Endothelial cell of umbilical vein (primary cell): ENCODE results near the gene TYSND1. TPM values are rescaled to one million over a fixed set of nuclear protein-coding genes. Genes with fewer than 3 reads are reported as not detected.
A peak's percentile ranks its signal among the peaks of the same experiment; 100 is the strongest.

ENCODE experiments used
- BruUV-seq: library from RNA; stranded (reverse); fragments of 400-500 nt; replicated peaks from 2 replicates; lab custom pipeline; 2021; lab: Mats Ljungman, UMichigan
- CTCF ChIA-PET: fragments of 300-600, 350-600 bp; sonication (Branson Sonifier 250); formaldehyde crosslinking; loops from one replicate; lab custom pipeline; 2021; ENCODE audit warnings: antibody characterized with exemption, inconsistent platforms; lab: Charles Lee
- POLR2A ChIA-PET: fragments of 300-600, 350-600 bp; sonication (Branson Sonifier 250); formaldehyde crosslinking; loops from one replicate; lab custom pipeline; 2021; ENCODE audit warnings: antibody characterized with exemption, inconsistent platforms; lab: Charles Lee
- DNase-seq: peaks from one replicate; pipeline ENCODE4 v3.0.0-alpha.2; 2011; ENCODE audit warnings: low read depth, low spot score
- FAIRE-seq: peaks from 2 replicates; lab custom pipeline; 2011; peaks lifted over from hg19 to GRCh38; lab: Jason Lieb, UNC
- H2AFZ ChIP-seq: 2 replicates; pipeline ENCODE4 v1.6.0; 2012; ENCODE audit warnings: low read depth, low read length, control low read depth, inconsistent platforms
- H3K27ac ChIP-seq: 2 replicates; pipeline ENCODE4 v1.5.1; 2011; ENCODE audit warnings: low read depth, mild to moderate bottlenecking, control low read depth, low read length, moderate library complexity; ENCODE audit not compliant: insufficient read depth
- H3K27me3 ChIP-seq, 2 experiments: 2 replicates each; pipeline versions ENCODE4 v1.6.0 to v1.6.1; 2011; ENCODE audit warnings: low read length in 2 of 2, mixed read lengths in 1 of 2; ENCODE audit not compliant: control insufficient read depth in 2 of 2, insufficient read depth in 2 of 2
- H3K36me3 ChIP-seq, 2 experiments: 2 replicates in 1 of 2; 3 replicates in 1 of 2; pipeline ENCODE4 v1.5.1; 2011; ENCODE audit warnings: low read length in 2 of 2, mild to moderate bottlenecking in 1 of 2, moderate library complexity in 1 of 2; ENCODE audit not compliant: control insufficient read depth in 2 of 2, insufficient read depth in 2 of 2; ENCODE audit errors: extremely low read depth in 1 of 2
- H3K4me1 ChIP-seq: 3 replicates; pipeline ENCODE4 v1.5.1; 2011; ENCODE audit warnings: mild to moderate bottlenecking, low read length; ENCODE audit not compliant: control insufficient read depth, insufficient read depth; ENCODE audit errors: extremely low read depth
- H3K4me2 ChIP-seq: 2 replicates; pipeline ENCODE4 v1.6.1; 2011; ENCODE audit warnings: low read length, control low read depth, mixed read lengths; ENCODE audit not compliant: insufficient read depth
- H3K4me3 ChIP-seq, 3 experiments: fragments of 200-600 bp in 1 of 3; sonication (generic), shearing (Covaris generic) in 1 of 3; replicated peaks in 1 of 3; 2 replicates each; pipeline ENCODE4 v1.5.1; 2011 to 2016; ENCODE audit warnings: control low read depth in 3 of 3, low read length in 3 of 3, mild to moderate bottlenecking in 2 of 3, inconsistent platforms in 1 of 3, low read depth in 1 of 3, moderate library complexity in 1 of 3; ENCODE audit not compliant: insufficient read depth in 1 of 3
- H3K79me2 ChIP-seq: 2 replicates; pipeline ENCODE4 v1.6.0; 2012; ENCODE audit warnings: low read length, inconsistent platforms; ENCODE audit not compliant: control insufficient read depth, insufficient read depth
- H3K9ac ChIP-seq: replicated peaks from 2 replicates; pipeline ENCODE3; 2011; ENCODE audit warnings: low read length, control low read depth; ENCODE audit not compliant: insufficient read depth; ENCODE audit errors: extremely low read depth
- H3K9me1 ChIP-seq: replicated peaks from 3 replicates; pipeline ENCODE4 v1.6.0; 2011; ENCODE audit warnings: mild to moderate bottlenecking, low read length; ENCODE audit not compliant: control insufficient read depth, insufficient read depth; ENCODE audit errors: extremely low read depth
- H3K9me3 ChIP-seq: replicated peaks from 2 replicates; pipeline ENCODE4 v1.5.1; 2012; ENCODE audit warnings: low read length, inconsistent platforms; ENCODE audit not compliant: control insufficient read depth, insufficient read depth
- H4K20me1 ChIP-seq: replicated peaks from 2 replicates; pipeline ENCODE3; 2011; ENCODE audit warnings: mild to moderate bottlenecking, low read length; ENCODE audit not compliant: control insufficient read depth, insufficient read depth; ENCODE audit errors: extremely low read depth
- EZH2 ChIP-seq: IDR thresholded peaks from 2 replicates; pipeline ENCODE4 v1.6.1; 2012; ENCODE audit warnings: borderline replicate concordance, low read depth, mild to moderate bottlenecking, moderate library complexity, low read length, inconsistent platforms; ENCODE audit not compliant: severe bottlenecking
- FOS ChIP-seq: IDR thresholded peaks from 2 replicates; pipeline ENCODE4 v1.6.1; 2011; ENCODE audit warnings: mild to moderate bottlenecking, low read length, moderate library complexity, borderline replicate concordance; ENCODE audit not compliant: insufficient read depth
- GATA2 ChIP-seq: IDR thresholded peaks from 2 replicates; pipeline ENCODE4 v1.7.0; 2011; ENCODE audit warnings: low read depth, mild to moderate bottlenecking, moderate library complexity, mixed read lengths, low read length; ENCODE audit not compliant: insufficient read length, insufficient read depth
- JUN ChIP-seq: IDR thresholded peaks from 2 replicates; pipeline ENCODE4 v1.6.1; 2011; ENCODE audit warnings: borderline replicate concordance, low read depth; ENCODE audit not compliant: insufficient read length, insufficient read depth
- POLR2A ChIP-seq: IDR thresholded peaks from 2 replicates; pipeline ENCODE4 v1.6.1; 2012; ENCODE audit warnings: low read depth, mild to moderate bottlenecking, control low read depth, low read length
- POLR2AphosphoS5 ChIP-seq: IDR thresholded peaks from 2 replicates; pipeline ENCODE4 v1.6.1; 2012; ENCODE audit warnings: low read depth, mild to moderate bottlenecking, control low read depth, low read length, moderate library complexity; ENCODE audit not compliant: insufficient read depth
- dilution Hi-C: fragments of 300-500 bp; cut with MboI; formaldehyde crosslinking; loops from one replicate; pipeline ENCODE4 v1.15.0; 2019; ENCODE audit warnings: low sequenced_read_pairs; ENCODE audit not compliant: extremely low pct_ligation_motif_present
- intact Hi-C: fragments of 100-400 bp; cut with micrococcal nuclease; formaldehyde crosslinking; loops from one replicate; pipeline ENCODE4 v1.10.0; 2022
- polyA plus RNA-seq, 4 experiments: library from polyadenylated mRNA; depleted of rRNA in 3 of 4; stranded (reverse) in 3 of 4; unstranded in 1 of 4; fragments of >200 nt; gene quantifications; 2 replicates each; pipeline versions ENCODE4 v1.2.1 to v1.2.3, GENCODE V29; 2011 to 2012; ENCODE audit warnings: missing spikeins in 1 of 4
- total RNA-seq: library from RNA; stranded (reverse); gene quantifications from 2 replicates; pipeline ENCODE4 v1.2.3, GENCODE V29; 2021
- TF ChIP-seq, protein P1 (sequence below): IDR thresholded peaks from 2 replicates; pipeline ENCODE4 v1.6.1; 2011; ENCODE audit not compliant: insufficient read depth, insufficient read length

TYSND1 gene
- total and polyA plus RNA-seq, 2 donors (not counting 3 experiments of a cell fraction or from before 2014, with no cell fraction given), result 5.1 to 7.8 TPM

- no peaks in the 10 kb centered on the region for H3K27me3 ChIP-seq
- no peaks in the 10 kb centered on the region for H4K20me1 ChIP-seq
- no peak overlapping the region for H3K9ac ChIP-seq
- intact Hi-C loops (no loop called here), dilution Hi-C loops (no loop called here)
- FAIRE-seq, result peak; percentile 88
- ChIA-PET POLR2A (no interaction called here), CTCF (interaction anchor here (0.9 to 1.7 kb wide), 4 partner anchors 17 to 58 kb away, joined by 3 to 8 read pairs (median 4); partner anchors contain the start of gene TYSND1)
- TF ChIP-seq GATA2, result no peak
- TF ChIP-seq POLR2AphosphoS5, result peak; percentile 61
- TF ChIP-seq FOS, result no peak
- no peak for TF ChIP-seq JUN
- H3K9me1 ChIP-seq, result no peaks in the 10 kb centered on the region
- H3K4me2 ChIP-seq, result peak overlapping the region; percentile 52
- no TSS peak for BruUV-seq
- peak; percentile 37 for DNase-seq
- H3K4me1 ChIP-seq, result peaks cover 14% of the 10 kb centered on the region
- H3K9me3 ChIP-seq, result no peaks in the 10 kb centered on the region
- H3K36me3 ChIP-seq, result no peaks in the 10 kb centered on the region
- no peak overlapping the region for H3K4me3 ChIP-seq
- H3K79me2 ChIP-seq, result peaks cover 11% of the 10 kb centered on the region
- peak overlapping the region; percentile 25 for H3K27ac ChIP-seq
- peak overlapping the region; percentile 93 for H2AFZ ChIP-seq
These were observed 27.7 kb upstream of the TYSND1 start for GRCh38 chr10:70174058-70174741.

DNA sequence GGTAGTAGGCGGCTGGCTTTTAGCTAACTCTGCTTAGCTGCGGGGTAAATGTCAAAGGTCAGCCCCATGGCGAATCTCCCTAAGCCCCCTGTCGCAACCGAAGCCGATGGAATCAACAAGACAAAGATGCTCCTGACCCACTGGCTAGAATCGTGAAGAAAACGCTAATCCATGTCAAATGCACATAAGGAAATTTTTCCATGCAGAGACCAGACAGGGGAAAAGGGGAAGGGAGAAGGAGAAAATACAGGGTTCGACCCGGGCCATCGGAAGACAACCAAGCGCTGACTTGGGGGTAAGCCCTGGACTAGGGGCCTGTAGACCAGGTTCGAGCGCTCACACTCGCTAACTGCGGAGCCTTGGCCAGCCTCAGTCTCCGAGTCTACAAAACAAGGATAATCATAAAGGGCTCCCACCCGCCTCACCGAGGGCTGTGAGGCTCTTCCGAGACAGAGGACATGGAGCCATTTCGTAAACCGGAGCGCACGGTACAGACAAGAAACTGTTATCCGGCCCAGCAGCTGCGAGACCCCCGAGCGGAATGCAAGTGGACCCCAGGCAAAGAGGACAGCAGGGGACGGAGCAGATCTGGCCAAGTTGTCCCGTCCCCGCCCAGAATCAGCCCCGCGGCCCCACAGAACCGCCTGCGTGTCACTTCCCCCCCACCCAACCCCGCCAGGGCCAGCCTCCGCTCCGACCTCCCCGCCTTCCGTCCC lies 23.3 kb upstream of the TYSND1 start:
- H3K27me3 ChIP-seq, result no peaks in the 10 kb centered on the region
- DNase-seq (peak; percentile 50), FAIRE-seq (peak; percentile 67)
- intact Hi-C loops, result loop anchor here (1.0 kb wide), 2 partner anchors 24 to 63 kb away; partner anchors contain the start of genes PPA1 and TYSND1
- peak overlapping the region; percentile 72 to 96 (median 85) for H3K4me3 ChIP-seq
- TF ChIP-seq JUN (no peak), POLR2AphosphoS5 (no peak), POLR2A (no peak), EZH2 (no peak), FOS (no peak)
- TF ChIP-seq, protein P1, sequence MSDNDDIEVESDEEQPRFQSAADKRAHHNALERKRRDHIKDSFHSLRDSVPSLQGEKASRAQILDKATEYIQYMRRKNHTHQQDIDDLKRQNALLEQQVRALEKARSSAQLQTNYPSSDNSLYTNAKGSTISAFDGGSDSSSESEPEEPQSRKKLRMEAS, result no peak
- ChIA-PET POLR2A (interaction anchor here (0.6 to 2.0 kb wide), 14 partner anchors 8 to 603 kb away, joined by 3 to 24 read pairs (median 4); partner anchors contain the start of gene TYSND1), CTCF (interaction anchor here (0.7 to 1.4 kb wide), 5 partner anchors 23 to 195 kb away, joined by 3 to 9 read pairs (median 6); partner anchors contain the start of gene TYSND1)
- dilution Hi-C loops, result no loop called here
- peak overlapping the region; percentile 90 for H3K27ac ChIP-seq
- BruUV-seq, result TSS peak; percentile 50
- H4K20me1 ChIP-seq, result no peaks in the 10 kb centered on the region
- peak overlapping the region; percentile 98 for H3K9ac ChIP-seq
- H3K36me3 ChIP-seq, result peaks cover 2 to 8% of the 10 kb centered on the region in 2 experiments
- H2AFZ ChIP-seq, result peak overlapping the region; percentile 23
- H3K9me3 ChIP-seq, result no peaks in the 10 kb centered on the region
- peaks cover 20% of the 10 kb centered on the region for H3K4me1 ChIP-seq
- H3K9me1 ChIP-seq, result no peaks in the 10 kb centered on the region
- peaks cover 53% of the 10 kb centered on the region for H3K79me2 ChIP-seq
- peak overlapping the region; percentile 94 for H3K4me2 ChIP-seq
